ENCODE measurements around the gene COL11A2.

- TF ChIP-seq GATA3 (IDR thresholded peaks at IDR 0.05; ENCODE audit: low read depth, low read length) = no peak
- TF ChIP-seq GATA2 (IDR thresholded peaks at IDR 0.05; ENCODE audit: low read depth, low read length) = no peak
Observed at GRCh38 chr6:33237741-33238140, 45.5 kb upstream of the COL11A2 start.
